ENCODE results near the gene TLK2. TPM values are rescaled to one million over a fixed set of nuclear protein-coding genes. Genes with fewer than 3 reads are reported as not detected.
A peak's percentile ranks its signal among the peaks of the same experiment; 100 is the strongest.
"Not testable (repeated sequence)": the region's sequence is repeated elsewhere in the genome, so short reads cannot be mapped to it uniquely, and the experiment has no call there.

Gene TLK2
- total RNA-seq, 1 donor from 2014 or later = 44.0 TPM

GRCh38 chr17:62470666-62471379 is 7.8 kb upstream of the TLK2 start:
- H3K27ac Mint-ChIP-seq; H3K9me3 Mint-ChIP-seq; H3K27me3 Mint-ChIP-seq (ENCODE audit: insufficient read depth); H3K4me3 Mint-ChIP-seq; H3K36me3 Mint-ChIP-seq (ENCODE audit: low read depth); intact Hi-C loops (cut with micrococcal nuclease); H3K4me1 Mint-ChIP-seq (ENCODE audit: low read depth); DNase-seq (ENCODE audit: low spot score): not testable (repeated sequence)

- H3K27me3 Mint-ChIP-seq (ENCODE audit: insufficient read depth); H3K4me1 Mint-ChIP-seq (ENCODE audit: low read depth); H3K36me3 Mint-ChIP-seq (ENCODE audit: low read depth); H3K4me3 Mint-ChIP-seq; H3K27ac Mint-ChIP-seq; H3K9me3 Mint-ChIP-seq; DNase-seq (ENCODE audit: low spot score); intact Hi-C loops (cut with micrococcal nuclease): not testable (repeated sequence)
Observed at GRCh38 chr17:62471380-62471880, 7.2 kb upstream of the TLK2 start.

DNA sequence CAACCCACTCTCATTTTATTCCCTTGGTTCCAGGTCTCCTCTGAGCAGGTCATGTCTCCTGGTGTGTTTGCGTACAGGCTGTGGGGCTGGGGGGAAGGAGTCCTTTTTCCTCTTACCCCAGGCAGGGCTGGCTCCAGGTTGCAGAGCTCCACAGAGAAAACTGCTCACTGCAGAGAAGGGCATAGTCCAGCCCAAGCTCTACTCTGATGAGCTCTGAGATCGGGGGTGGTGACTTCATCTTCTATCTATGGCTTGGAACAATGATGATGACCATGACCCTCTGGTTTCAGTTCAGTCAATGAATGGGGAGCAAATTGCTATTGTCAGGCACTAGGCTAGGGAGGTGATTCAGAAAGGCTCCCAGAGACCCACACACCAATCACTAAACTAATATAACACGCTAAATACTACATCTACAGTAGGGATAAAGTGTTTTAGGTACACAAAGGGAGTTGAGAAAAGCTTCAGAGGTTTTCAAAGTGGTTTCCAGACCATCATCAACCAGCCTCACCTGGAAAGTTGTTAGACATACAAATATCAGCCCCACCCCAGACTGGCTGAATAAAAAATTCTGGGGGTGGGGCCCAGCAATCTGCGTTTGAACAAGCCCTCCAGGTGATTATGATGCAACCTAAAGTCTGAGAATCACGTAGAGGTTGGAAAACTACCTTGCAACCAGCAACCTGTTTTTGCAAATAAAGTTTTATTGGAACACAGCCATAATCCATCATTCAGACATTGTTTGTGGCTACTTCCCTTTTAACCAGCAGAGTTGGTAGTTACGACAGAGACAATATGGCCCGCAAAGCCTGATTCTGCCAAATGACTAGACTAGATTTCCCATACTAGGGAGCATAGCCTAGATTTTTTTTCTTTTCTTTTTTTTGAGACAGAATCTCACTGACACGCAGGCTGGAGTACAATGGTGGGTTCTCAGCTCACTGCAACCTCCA is 5.3 kb upstream of the TLK2 start:
- intact Hi-C loops (cut with micrococcal nuclease); H3K27ac Mint-ChIP-seq; H3K4me1 Mint-ChIP-seq (ENCODE audit: low read depth): not testable (repeated sequence)

GRCh38 chr17:62477111-62477510 is 1.5 kb upstream of the TLK2 start:
- DNase-seq (ENCODE audit: low spot score); H3K9me3 Mint-ChIP-seq; intact Hi-C loops (cut with micrococcal nuclease); H3K36me3 Mint-ChIP-seq (ENCODE audit: low read depth); H3K27me3 Mint-ChIP-seq (ENCODE audit: insufficient read depth): not testable (repeated sequence)
- H3K4me1 Mint-ChIP-seq (ENCODE audit: low read depth) = peaks cover 16% of the 10 kb centered on the region
- H3K27ac Mint-ChIP-seq = peak overlapping the region; percentile 72
- H3K4me3 Mint-ChIP-seq = peak overlapping the region; percentile 83

More for the DNA sequence above, 5.3 kb upstream of the TLK2 start:
- H3K27me3 Mint-ChIP-seq (ENCODE audit: insufficient read depth); H3K36me3 Mint-ChIP-seq (ENCODE audit: low read depth); DNase-seq (ENCODE audit: low spot score); H3K9me3 Mint-ChIP-seq; H3K4me3 Mint-ChIP-seq: not testable (repeated sequence)

DNA sequence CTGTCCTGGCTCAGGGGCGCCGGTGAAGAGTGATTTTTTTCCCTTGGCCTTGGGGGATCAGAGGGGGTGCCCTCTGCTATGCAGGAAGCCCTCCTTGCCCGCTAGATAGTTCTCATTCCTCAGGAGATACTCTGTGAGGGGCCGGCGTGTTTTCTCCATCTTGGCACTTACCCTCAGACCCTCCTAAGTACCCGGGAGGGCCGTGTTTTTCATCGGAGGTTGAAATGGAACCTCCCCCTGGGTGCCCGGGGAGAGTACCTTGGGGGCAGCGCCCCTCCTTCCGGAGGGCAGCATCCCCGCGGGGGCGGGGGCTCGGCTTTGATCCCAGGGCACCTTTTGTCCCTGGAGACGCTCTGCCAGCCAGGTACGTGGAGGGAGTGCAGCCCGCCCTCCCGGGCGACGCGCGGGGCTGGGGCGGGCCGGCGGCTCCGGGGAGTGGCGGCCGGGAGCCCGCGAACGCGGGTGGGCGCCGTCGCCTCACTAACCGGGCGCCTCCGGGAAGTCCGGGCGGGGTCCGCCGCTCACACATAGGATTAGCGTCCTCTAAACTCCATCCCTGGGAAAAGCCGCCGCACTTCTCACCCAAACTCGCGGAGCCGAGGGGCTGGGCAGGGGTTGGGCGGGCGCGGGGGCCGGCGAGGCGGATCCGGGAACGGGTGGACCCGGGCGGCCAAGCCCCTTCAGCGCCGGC is 762 bp upstream of the TLK2 start:
- H3K27ac Mint-ChIP-seq = peak overlapping the region; percentile 72

DNA sequence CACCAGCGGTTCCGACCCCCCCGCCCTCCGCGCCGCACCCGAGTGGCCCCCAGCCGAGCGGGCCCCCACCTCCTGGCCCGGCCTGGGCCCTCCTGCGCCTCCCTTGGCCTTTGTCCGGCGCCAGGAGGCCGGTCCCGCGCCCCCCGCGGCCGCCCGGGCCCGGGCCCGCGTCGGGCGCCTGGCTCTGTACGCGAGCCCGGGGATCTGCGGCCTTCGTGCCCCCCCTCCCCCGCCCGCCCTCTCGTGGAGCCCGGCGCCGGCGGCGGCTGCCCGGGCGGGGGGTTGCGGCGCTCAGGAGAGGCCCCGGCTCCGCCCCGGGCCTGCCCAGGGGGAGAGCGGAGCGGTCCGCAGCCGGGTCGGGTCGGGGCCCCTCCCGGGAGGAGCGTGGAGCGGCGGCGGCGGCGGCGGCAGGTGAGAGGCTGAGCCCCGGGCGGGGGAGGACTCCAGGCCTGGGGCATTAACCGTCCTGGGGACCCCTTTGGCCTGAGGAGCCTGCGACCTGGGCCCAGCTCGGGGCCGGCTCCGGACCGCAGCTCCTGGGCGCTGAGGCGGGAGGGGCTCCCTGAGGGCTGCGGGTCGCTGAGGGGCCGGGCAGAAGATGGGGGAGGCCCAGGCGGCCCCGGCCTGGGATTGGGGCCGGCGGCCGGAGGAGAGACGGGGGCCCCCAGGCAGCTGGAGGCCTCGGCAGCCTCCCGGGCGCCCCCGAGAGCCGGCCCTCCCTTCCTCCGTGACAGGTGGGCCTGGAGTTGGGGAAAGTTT is 434 bp downstream of the TLK2 start:
- H3K27me3 Mint-ChIP-seq (ENCODE audit: insufficient read depth); H3K27ac Mint-ChIP-seq; H3K9me3 Mint-ChIP-seq: not testable (repeated sequence)
- peak; percentile 41 for DNase-seq (ENCODE audit: low spot score)
- H3K4me3 Mint-ChIP-seq = peak overlapping the region; percentile 94
- peaks cover 18% of the 10 kb centered on the region for H3K36me3 Mint-ChIP-seq (ENCODE audit: low read depth)
- intact Hi-C loops (cut with micrococcal nuclease) = loop anchor here (2.0 kb wide), 1 partner anchor 56 kb away; the partner anchor contains the start of gene METTL2A
- peaks cover 29% of the 10 kb centered on the region for H3K4me1 Mint-ChIP-seq (ENCODE audit: low read depth)

More for the DNA sequence above, 762 bp upstream of the TLK2 start:
- peak overlapping the region; percentile 83 for H3K4me3 Mint-ChIP-seq
- intact Hi-C loops (cut with micrococcal nuclease) = loop anchor here (2.0 kb wide), 1 partner anchor 55 kb away; the partner anchor contains the start of gene METTL2A
- not testable (repeated sequence) for H3K9me3 Mint-ChIP-seq; H3K27me3 Mint-ChIP-seq (ENCODE audit: insufficient read depth)
- DNase-seq (ENCODE audit: low spot score) = peak; percentile 25
- peaks cover 15% of the 10 kb centered on the region for H3K36me3 Mint-ChIP-seq (ENCODE audit: low read depth)
- peaks cover 24% of the 10 kb centered on the region for H3K4me1 Mint-ChIP-seq (ENCODE audit: low read depth)

DNA sequence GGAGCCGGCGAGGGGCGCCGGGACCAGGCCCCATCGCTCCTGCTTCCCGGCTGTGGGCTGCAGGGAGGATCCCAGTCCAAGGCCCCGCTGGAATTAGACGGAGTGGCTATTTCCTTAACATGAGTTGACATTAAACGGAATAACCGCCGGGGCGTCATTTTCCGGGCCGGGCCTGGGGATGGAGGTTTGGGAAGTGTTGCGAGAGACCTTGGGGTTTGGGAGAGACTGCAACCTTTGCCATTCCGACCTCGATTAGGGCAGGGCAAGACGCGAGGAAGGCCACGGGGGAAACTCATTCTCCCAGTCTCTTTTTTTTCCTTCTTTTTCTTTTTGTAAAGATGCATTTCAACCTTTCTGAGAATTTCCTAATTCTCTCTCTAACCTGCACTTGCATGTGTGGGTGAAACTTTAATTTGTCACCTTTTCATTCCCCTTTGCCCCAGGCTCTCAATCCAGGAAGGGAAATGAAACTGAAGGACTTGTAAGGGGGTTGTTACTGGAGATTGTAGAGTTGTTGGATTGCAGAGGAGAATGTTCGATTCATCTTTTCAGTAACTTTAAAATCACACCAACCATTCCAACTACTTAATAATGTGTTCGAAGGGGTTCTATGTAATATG is 1.1 kb downstream of the TLK2 start:
- H3K27me3 Mint-ChIP-seq (ENCODE audit: insufficient read depth); H3K9me3 Mint-ChIP-seq: not testable (repeated sequence)

GRCh38 chr17:62482553-62482952 is 3.9 kb downstream of the TLK2 start:
- intact Hi-C loops (cut with micrococcal nuclease); DNase-seq (ENCODE audit: low spot score); H3K27ac Mint-ChIP-seq; H3K9me3 Mint-ChIP-seq; H3K4me3 Mint-ChIP-seq; H3K27me3 Mint-ChIP-seq (ENCODE audit: insufficient read depth): not testable (repeated sequence)
- Mint-ChIP-seq H3K36me3 (ENCODE audit: low read depth) (peaks cover 20% of the 10 kb centered on the region), H3K4me1 (ENCODE audit: low read depth) (peaks cover 32% of the 10 kb centered on the region)

More for the DNA sequence above, 1.1 kb downstream of the TLK2 start:
- DNase-seq (ENCODE audit: low spot score) = peak; percentile 2
- Mint-ChIP-seq H3K36me3 (ENCODE audit: low read depth) (peaks cover 18% of the 10 kb centered on the region), H3K27ac (peak overlapping the region; percentile 92), H3K4me3 (peak overlapping the region; percentile 94), H3K4me1 (ENCODE audit: low read depth) (peaks cover 29% of the 10 kb centered on the region)
- intact Hi-C loops (cut with micrococcal nuclease) = loop anchor here (2.0 kb wide), 1 partner anchor 57 kb away; the partner anchor contains the start of gene METTL2A

DNA sequence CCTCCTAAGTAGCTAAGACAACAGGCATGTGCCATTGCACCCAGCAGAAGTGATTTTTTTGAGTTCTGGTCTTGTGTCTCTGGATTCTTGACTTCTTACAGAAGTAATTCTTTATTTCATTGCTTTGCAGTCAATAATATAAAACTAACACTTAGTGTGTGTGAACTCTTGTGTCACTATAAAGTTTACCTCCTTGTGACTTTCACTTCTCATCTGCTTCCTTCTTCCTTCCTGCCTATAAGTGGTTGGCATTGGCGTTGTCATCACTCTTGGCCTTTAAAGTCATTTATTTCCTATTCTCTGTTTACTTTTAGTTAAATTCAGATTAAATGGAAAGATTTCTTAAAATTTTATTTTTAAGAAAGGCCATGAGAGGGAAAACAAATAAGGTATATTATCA is 12.4 kb downstream of the TLK2 start:
- H3K36me3 Mint-ChIP-seq (ENCODE audit: low read depth); H3K4me3 Mint-ChIP-seq; H3K27me3 Mint-ChIP-seq (ENCODE audit: insufficient read depth); H3K4me1 Mint-ChIP-seq (ENCODE audit: low read depth); intact Hi-C loops (cut with micrococcal nuclease); H3K9me3 Mint-ChIP-seq; DNase-seq (ENCODE audit: low spot score); H3K27ac Mint-ChIP-seq: not testable (repeated sequence)

GRCh38 chr17:62493049-62493655 is 14.5 kb downstream of the TLK2 start:
- DNase-seq (ENCODE audit: low spot score); H3K27ac Mint-ChIP-seq; H3K4me3 Mint-ChIP-seq; H3K4me1 Mint-ChIP-seq (ENCODE audit: low read depth); H3K9me3 Mint-ChIP-seq; H3K27me3 Mint-ChIP-seq (ENCODE audit: insufficient read depth); H3K36me3 Mint-ChIP-seq (ENCODE audit: low read depth); intact Hi-C loops (cut with micrococcal nuclease): not testable (repeated sequence)

- H3K4me3 Mint-ChIP-seq; H3K4me1 Mint-ChIP-seq (ENCODE audit: low read depth); H3K9me3 Mint-ChIP-seq; H3K27me3 Mint-ChIP-seq (ENCODE audit: insufficient read depth); H3K27ac Mint-ChIP-seq; intact Hi-C loops (cut with micrococcal nuclease); DNase-seq (ENCODE audit: low spot score); H3K36me3 Mint-ChIP-seq (ENCODE audit: low read depth): not testable (repeated sequence)
Observed at GRCh38 chr17:62494073-62494472, 15.4 kb downstream of the TLK2 start.
